ENCODE results near the gene UVRAG. TPM values are rescaled to one million over a fixed set of nuclear protein-coding genes. Genes with fewer than 3 reads are reported as not detected.

Gene UVRAG
- total and polyA plus RNA-seq, 2 of the 13 experiments (the other 11 are each of a cell fraction or from before 2014, with no cell fraction given): 9.7 to 17.3 TPM

DNA sequence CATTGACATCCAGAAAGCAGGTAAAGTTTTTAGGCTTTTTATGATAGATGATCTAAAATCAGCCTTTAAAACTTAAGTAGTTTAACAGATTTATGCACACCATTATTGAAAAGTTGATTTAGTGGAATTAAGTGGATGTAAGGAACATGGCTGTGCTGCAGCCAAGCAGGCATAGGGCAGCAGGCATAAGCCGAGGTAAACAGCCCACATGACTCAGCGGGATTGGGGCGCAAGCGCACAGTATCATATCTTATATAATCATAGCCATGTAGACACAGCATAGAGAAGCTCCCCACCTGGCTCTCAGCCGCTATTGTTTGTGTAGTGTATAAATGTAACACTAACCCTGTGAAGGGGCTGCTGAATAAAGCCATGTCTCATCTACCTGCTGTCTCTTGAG lies 233.8 kb downstream of the UVRAG start (continued):
- TF ChIP-seq, protein P1, sequence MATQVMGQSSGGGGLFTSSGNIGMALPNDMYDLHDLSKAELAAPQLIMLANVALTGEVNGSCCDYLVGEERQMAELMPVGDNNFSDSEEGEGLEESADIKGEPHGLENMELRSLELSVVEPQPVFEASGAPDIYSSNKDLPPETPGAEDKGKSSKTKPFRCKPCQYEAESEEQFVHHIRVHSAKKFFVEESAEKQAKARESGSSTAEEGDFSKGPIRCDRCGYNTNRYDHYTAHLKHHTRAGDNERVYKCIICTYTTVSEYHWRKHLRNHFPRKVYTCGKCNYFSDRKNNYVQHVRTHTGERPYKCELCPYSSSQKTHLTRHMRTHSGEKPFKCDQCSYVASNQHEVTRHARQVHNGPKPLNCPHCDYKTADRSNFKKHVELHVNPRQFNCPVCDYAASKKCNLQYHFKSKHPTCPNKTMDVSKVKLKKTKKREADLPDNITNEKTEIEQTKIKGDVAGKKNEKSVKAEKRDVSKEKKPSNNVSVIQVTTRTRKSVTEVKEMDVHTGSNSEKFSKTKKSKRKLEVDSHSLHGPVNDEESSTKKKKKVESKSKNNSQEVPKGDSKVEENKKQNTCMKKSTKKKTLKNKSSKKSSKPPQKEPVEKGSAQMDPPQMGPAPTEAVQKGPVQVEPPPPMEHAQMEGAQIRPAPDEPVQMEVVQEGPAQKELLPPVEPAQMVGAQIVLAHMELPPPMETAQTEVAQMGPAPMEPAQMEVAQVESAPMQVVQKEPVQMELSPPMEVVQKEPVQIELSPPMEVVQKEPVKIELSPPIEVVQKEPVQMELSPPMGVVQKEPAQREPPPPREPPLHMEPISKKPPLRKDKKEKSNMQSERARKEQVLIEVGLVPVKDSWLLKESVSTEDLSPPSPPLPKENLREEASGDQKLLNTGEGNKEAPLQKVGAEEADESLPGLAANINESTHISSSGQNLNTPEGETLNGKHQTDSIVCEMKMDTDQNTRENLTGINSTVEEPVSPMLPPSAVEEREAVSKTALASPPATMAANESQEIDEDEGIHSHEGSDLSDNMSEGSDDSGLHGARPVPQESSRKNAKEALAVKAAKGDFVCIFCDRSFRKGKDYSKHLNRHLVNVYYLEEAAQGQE (IDR thresholded peaks at IDR 0.05; ENCODE audit: borderline replicate concordance in 1 of 2, low read depth in 1 of 2, low read length in 2 of 2): no peak
- TF ChIP-seq POLR2AphosphoS5 (IDR thresholded peaks at IDR 0.05; ENCODE audit: low read depth, low read length): no peak
- no peak for TF ChIP-seq ZMYM4 (CRISPR knock-in tag; IDR thresholded peaks at IDR 0.05)
- TF ChIP-seq, protein P2, sequence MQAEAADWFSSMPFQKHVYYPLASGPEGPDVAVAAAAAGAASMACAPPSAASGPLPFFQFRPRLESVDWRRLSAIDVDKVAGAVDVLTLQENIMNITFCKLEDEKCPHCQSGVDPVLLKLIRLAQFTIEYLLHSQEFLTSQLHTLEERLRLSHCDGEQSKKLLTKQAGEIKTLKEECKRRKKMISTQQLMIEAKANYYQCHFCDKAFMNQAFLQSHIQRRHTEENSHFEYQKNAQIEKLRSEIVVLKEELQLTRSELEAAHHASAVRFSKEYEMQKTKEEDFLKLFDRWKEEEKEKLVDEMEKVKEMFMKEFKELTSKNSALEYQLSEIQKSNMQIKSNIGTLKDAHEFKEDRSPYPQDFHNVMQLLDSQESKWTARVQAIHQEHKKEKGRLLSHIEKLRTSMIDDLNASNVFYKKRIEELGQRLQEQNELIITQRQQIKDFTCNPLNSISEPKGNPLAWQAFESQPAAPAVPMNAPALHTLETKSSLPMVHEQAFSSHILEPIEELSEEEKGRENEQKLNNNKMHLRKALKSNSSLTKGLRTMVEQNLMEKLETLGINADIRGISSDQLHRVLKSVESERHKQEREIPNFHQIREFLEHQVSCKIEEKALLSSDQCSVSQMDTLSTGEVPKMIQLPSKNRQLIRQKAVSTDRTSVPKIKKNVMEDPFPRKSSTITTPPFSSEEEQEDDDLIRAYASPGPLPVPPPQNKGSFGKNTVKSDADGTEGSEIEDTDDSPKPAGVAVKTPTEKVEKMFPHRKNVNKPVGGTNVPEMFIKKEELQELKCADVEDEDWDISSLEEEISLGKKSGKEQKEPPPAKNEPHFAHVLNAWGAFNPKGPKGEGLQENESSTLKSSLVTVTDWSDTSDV (CRISPR knock-in tag; IDR thresholded peaks at IDR 0.05): no peak
- TF ChIP-seq PHB2 (IDR thresholded peaks at IDR 0.05; ENCODE audit: partially characterized antibody): no peak
- no peak for TF ChIP-seq SP1 (IDR thresholded peaks at IDR 0.05)
- TF ChIP-seq SP1 (CRISPR knock-in tag; IDR thresholded peaks at IDR 0.05): no peak
- TF ChIP-seq RXRB (CRISPR knock-in tag; IDR thresholded peaks at IDR 0.05; ENCODE audit: borderline replicate concordance): no peak
- no peak for TF ChIP-seq MEF2D (CRISPR knock-in tag; IDR thresholded peaks at IDR 0.05)
- TF ChIP-seq TCF12 (IDR thresholded peaks at IDR 0.05): no peak
- TF ChIP-seq TCF12 (CRISPR knock-in tag; IDR thresholded peaks at IDR 0.05): no peak
- TF ChIP-seq, protein P3, sequence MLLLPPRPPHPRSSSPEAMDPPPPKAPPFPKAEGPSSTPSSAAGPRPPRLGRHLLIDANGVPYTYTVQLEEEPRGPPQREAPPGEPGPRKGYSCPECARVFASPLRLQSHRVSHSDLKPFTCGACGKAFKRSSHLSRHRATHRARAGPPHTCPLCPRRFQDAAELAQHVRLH (CRISPR knock-in tag; IDR thresholded peaks at IDR 0.05; ENCODE audit: borderline replicate concordance, low read depth): no peak
- TF ChIP-seq ZNF260 (CRISPR knock-in tag; IDR thresholded peaks at IDR 0.05; ENCODE audit: borderline replicate concordance, low read depth): no peak
- TF ChIP-seq ELF3 (CRISPR knock-in tag; IDR thresholded peaks at IDR 0.05): no peak
- no peak for TF ChIP-seq ZFP62 (CRISPR knock-in tag; IDR thresholded peaks at IDR 0.05)
- no peak for TF ChIP-seq BRCA1 (CRISPR knock-in tag; IDR thresholded peaks at IDR 0.05)

All from HepG2 (cell line).